Measurements from ENCODE around the gene LNPK.

Gene LNPK

DNA sequence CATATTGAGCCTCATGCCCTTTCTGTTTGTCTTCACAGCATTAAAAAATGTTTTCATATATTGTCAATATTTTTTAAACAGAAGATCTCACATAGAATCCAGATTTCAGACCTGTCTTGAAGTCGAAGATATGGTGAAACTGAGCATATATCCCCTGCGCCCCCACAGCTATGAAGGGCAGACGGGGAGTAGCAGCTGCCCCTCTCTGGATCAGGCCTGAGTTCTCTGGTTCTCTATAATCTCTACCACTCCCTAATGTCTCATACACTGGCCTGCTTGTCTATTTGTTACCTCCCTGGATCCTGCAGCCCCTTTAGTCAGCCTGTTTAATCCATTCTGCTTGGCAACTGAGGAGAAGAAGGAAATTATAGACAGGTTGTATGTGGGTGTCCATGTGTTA is 122.4 kb downstream of the LNPK start:
- no peak for DNase-seq (ENCODE audit: extremely low spot score)
- ChIA-PET POLR2A (no interaction called here), CTCF (no interaction called here)
- TF ChIP-seq, protein P1, sequence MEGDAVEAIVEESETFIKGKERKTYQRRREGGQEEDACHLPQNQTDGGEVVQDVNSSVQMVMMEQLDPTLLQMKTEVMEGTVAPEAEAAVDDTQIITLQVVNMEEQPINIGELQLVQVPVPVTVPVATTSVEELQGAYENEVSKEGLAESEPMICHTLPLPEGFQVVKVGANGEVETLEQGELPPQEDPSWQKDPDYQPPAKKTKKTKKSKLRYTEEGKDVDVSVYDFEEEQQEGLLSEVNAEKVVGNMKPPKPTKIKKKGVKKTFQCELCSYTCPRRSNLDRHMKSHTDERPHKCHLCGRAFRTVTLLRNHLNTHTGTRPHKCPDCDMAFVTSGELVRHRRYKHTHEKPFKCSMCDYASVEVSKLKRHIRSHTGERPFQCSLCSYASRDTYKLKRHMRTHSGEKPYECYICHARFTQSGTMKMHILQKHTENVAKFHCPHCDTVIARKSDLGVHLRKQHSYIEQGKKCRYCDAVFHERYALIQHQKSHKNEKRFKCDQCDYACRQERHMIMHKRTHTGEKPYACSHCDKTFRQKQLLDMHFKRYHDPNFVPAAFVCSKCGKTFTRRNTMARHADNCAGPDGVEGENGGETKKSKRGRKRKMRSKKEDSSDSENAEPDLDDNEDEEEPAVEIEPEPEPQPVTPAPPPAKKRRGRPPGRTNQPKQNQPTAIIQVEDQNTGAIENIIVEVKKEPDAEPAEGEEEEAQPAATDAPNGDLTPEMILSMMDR (IDR thresholded peaks at IDR 0.05; ENCODE audit: control extremely low read depth, extremely low read depth, low read depth, missing control alignments): no peak

DNA sequence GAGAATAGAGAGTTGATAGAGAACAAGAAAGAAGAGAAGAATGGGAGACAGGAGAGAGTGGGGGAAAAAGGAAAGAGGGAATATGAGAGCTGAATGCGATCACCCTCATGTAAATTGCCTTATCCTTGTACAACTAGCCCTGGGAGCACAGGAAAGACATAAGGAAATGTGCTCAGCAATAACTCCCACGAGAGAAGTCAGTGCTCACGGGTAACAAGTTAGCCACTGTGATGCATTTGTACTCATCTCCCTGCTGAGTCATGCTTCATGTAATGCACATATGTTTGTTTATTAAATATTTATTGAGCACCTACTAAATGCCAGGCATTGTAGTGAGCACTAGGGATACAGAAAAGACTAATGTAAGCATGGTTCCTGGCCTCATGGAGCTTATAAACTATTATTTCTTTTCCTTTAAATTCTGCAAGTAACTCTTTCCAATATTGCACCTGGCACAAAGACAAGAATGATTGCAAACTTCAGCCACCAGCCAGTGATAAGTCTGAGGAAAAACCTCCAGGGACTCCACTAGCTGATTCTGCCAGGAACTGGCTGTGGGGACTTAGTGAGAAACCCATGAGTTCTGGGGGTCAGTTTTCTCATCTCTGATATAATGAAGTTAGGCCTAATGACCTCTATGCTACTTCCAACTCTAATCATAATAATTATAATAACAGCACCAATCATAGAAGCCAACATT is 124.1 kb downstream of the LNPK start:
- CTCF ChIA-PET: no interaction called here
- TF ChIP-seq, protein P1 (IDR thresholded peaks at IDR 0.05; ENCODE audit: control extremely low read depth, extremely low read depth, low read depth, missing control alignments): no peak
- DNase-seq (ENCODE audit: extremely low spot score): no peak
- POLR2A ChIA-PET: no interaction called here

DNA sequence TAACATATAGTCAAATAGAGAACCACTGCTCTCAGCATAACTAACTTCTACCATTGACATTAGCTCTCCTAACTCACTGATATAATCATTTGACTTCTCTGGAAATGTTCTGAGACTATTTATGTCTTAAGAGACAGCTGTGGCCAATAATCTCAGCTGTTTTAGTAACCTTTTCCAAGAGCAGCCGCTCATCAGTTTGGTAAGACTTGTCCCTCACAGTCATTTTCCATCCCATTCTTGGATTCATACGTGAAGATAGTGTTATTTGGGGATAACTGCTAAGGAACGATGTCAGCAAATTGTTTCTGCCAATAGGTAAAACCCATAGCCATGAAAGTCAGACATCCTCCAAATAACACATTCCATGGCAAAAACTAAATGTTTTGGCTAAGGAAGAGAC is 127.8 kb downstream of the LNPK start:
- no peak for DNase-seq (ENCODE audit: extremely low spot score)
- CTCF ChIA-PET: interaction anchor here (1.2 kb wide), 1 partner anchor 10 kb away, joined by 3 read pairs; no protein-coding TSS in a partner anchor
- POLR2A ChIA-PET: no interaction called here
- TF ChIP-seq, protein P1 (IDR thresholded peaks at IDR 0.05; ENCODE audit: control extremely low read depth, extremely low read depth, low read depth, missing control alignments): no peak
